GM19043 (cell line): Measurements from ENCODE around the gene TENM3.
"Not testable (repeated sequence)": the region's sequence is repeated elsewhere in the genome, so short reads cannot be mapped to it uniquely, and the experiment has no call there.

Source experiments
- ATAC-seq: cut with Tn5 transposase; IDR thresholded peaks from one replicate; pipeline ENCODE4 v1.9.1; 2021; ENCODE audit warnings: low read depth; ENCODE audit not compliant: unreplicated experiment

The TENM3 gene

GRCh38 chr4:182382941-182383340, 139.7 kb downstream of the TENM3 start:
- ATAC-seq = no peak

- no peak for ATAC-seq
Measured at GRCh38 chr4:182384631-182385091, 141.5 kb downstream of the TENM3 start.

- ATAC-seq = peak; percentile 67
Measured at GRCh38 chr4:182385897-182386296, 142.7 kb downstream of the TENM3 start.

- not testable (repeated sequence) for ATAC-seq
Measured at GRCh38 chr4:182386576-182386975, 143.4 kb downstream of the TENM3 start.

GRCh38 chr4:182391111-182391684, 148.0 kb downstream of the TENM3 start:
- no peak for ATAC-seq

- no peak for ATAC-seq
Measured at GRCh38 chr4:182394181-182394580, 151.0 kb downstream of the TENM3 start.

GRCh38 chr4:182400081-182400480, 156.9 kb downstream of the TENM3 start:
- no peak for ATAC-seq

- ATAC-seq = no peak
Measured at GRCh38 chr4:182400790-182401189, 157.6 kb downstream of the TENM3 start.

- no peak for ATAC-seq
Measured at GRCh38 chr4:182404376-182404775, 161.2 kb downstream of the TENM3 start.

- ATAC-seq = no peak
Measured at GRCh38 chr4:182405087-182405486, 161.9 kb downstream of the TENM3 start.

GRCh38 chr4:182409271-182409670, 166.1 kb downstream of the TENM3 start:
- no peak for ATAC-seq

- no peak for ATAC-seq
Measured at GRCh38 chr4:182411391-182411790, 168.2 kb downstream of the TENM3 start.

- ATAC-seq = no peak
Measured at GRCh38 chr4:182413550-182413949, 170.3 kb downstream of the TENM3 start.

GRCh38 chr4:182415116-182415515, 171.9 kb downstream of the TENM3 start:
- ATAC-seq = no peak

- ATAC-seq = no peak
Measured at GRCh38 chr4:182416067-182416466, 172.9 kb downstream of the TENM3 start.

GRCh38 chr4:182418054-182418734, 175.0 kb downstream of the TENM3 start:
- ATAC-seq = no peak

GRCh38 chr4:182420189-182420588, 177.0 kb downstream of the TENM3 start:
- ATAC-seq = no peak

GRCh38 chr4:182421753-182422152, 178.6 kb downstream of the TENM3 start:
- no peak for ATAC-seq

- no peak for ATAC-seq
Measured at GRCh38 chr4:182425302-182425701, 182.1 kb downstream of the TENM3 start.

GRCh38 chr4:182426901-182427300, 183.7 kb downstream of the TENM3 start:
- no peak for ATAC-seq

GRCh38 chr4:182427554-182427953, 184.4 kb downstream of the TENM3 start:
- no peak for ATAC-seq

- no peak for ATAC-seq
Measured at GRCh38 chr4:182429896-182430295, 186.7 kb downstream of the TENM3 start.
